Embryonic facial prominence (tissue), 1 donor: ENCODE results near the gene PHF1.
"Not testable (repeated sequence)": the region's sequence is repeated elsewhere in the genome, so short reads cannot be mapped to it uniquely, and the experiment has no call there.

Experiments used
- DNase-seq: peaks from one replicate; pipeline ENCODE4 v3.0.0-alpha.2; 2016; ENCODE audit errors: extremely low spot score

Gene PHF1

DNA sequence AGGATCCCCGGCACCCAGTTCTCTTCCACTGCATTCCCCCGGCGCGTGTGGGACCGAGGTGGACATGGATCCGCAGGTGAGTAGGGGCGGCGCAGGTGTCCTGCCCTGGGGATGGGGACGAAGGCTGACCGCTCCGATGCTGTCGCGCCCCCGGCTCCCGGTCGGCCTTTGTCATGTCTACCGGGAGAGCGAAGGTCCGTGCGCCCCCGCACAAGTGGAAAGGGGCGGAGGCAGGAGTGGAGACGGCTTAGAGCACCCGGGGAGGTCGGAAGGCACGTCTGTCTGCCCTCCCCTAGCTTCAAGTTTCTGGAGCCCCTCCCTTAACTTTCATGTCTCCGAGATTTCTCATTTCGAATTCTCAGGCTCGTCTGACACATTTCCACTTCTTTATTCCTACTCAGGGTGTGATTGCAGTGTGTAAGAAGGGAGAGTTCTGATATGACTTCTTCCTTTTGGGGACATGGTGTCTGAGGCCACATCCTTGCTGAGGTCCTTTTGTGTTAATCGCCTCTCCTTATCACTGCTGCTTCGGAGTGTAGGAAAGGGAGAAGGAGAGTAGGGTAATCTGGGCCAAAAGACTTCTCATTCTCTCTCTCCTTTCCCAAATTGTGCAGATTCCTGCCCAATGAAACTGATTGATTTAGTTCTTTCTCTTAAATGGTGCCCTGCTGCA lies 18.8 kb upstream of the PHF1 start:
- DNase-seq: no peak

DNA sequence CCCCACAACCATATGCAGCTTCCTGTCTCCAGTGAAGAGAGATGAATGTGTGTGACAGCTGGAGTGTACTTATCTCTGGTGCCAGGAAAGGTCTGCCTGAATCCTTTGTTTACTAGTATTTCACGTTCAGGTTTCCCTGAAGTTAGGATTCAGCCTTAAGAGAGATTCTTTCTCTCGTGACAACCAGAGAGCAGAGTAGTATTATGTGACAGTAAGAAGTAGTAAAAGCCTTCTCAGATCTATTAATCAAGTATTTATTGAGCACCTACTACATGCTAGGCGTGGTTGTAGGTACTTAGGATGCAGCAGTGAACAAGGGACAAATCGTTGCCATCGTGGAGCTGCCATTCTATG lies 18.2 kb upstream of the PHF1 start:
- DNase-seq: no peak

DNA sequence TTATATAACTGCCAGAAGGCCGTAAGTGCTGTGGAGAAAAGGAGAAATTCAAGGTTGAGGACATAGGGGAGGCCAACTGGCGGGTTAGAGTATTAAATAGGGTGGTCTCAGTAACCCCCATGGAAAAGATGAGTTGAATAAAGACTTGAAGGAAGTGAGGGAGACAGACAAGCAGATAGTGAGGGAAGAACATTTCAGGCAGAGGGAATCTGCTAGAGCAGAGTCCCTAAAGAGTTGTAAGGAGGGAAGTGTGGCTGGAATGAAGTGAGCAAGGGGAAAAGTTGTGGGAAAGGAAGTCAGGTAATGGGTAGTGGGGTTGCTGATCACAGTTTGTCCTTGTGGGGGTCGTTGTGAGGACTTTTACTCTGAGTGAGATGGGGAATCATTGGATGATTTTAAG lies 17.8 kb upstream of the PHF1 start:
- DNase-seq: no peak

- no peak for DNase-seq
Measured at GRCh38 chr6:33397541-33397940, 13.3 kb upstream of the PHF1 start.

GRCh38 chr6:33398601-33399000 lies 12.2 kb upstream of the PHF1 start:
- not testable (repeated sequence) for DNase-seq

GRCh38 chr6:33399881-33400280 lies 10.9 kb upstream of the PHF1 start:
- DNase-seq: not testable (repeated sequence)

DNA sequence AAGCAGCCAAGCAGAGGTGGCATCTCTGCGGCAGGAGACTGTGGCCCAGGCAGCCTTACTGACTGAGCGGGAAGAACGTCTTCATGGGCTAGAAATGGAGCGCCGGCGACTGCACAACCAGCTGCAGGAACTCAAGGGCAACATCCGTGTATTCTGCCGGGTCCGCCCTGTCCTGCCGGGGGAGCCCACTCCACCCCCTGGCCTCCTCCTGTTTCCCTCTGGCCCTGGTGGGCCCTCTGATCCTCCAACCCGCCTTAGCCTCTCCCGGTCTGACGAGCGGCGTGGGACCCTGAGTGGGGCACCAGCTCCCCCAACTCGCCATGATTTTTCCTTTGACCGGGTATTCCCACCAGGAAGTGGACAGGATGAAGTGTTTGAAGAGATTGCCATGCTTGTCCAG lies 5.9 kb upstream of the PHF1 start:
- no peak for DNase-seq

- DNase-seq: no peak
Measured at GRCh38 chr6:33405386-33405940, 5.4 kb upstream of the PHF1 start.

DNA sequence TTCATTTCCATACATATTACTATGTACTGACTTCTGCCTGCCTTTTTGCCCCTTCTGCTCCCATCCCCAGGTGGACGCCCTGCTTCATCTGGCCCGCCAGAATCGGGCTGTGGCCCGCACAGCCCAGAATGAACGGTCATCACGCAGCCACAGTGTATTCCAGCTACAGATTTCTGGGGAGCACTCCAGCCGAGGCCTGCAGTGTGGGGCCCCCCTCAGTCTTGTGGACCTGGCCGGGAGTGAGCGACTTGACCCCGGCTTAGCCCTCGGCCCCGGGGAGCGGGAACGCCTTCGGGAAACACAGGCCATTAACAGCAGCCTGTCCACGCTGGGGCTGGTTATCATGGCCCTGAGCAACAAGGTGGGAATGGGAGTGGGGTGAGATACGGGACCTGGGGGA lies 4.7 kb upstream of the PHF1 start:
- DNase-seq: no peak

- no peak for DNase-seq
Measured at GRCh38 chr6:33407132-33407718, 3.6 kb upstream of the PHF1 start.

GRCh38 chr6:33410050-33410710 lies 634 bp upstream of the PHF1 start:
- DNase-seq: peak; percentile 95

GRCh38 chr6:33411632-33412005 lies 805 bp downstream of the PHF1 start:
- DNase-seq: no peak

DNA sequence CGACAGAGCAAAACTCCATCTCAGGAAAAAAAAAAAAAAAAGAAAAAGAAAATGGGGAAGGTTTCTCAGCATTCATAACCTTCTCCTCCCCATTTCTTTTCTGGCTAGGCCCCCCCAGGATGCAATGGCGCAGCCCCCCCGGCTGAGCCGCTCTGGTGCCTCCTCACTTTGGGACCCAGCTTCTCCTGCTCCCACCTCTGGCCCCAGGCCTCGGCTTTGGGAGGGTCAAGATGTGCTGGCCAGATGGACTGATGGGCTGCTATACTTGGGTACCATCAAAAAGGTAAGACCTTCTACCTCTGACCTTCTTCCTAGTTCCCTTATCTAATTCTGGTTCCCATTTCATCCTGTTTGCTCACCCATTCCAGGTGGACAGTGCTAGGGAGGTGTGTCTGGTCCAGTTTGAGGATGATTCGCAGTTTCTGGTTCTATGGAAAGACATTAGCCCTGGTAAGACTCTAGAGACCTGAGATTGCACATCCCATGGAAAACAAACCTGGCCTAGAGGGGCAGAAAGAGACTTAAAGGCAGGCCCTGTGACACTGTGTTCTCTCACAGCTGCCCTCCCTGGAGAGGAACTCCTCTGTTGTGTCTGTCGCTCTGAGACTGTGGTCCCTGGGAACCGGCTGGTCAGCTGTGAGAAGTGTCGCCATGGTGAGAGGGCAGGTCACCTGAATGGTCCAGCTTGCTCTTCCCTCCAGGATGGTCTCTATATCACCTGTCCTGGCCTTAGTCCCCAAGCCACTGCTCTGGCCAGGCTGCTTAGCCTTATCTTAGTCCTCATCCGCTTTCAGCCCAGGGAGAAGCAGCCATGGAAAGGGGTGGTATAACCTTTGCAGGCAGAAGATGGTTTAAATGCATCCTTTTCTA lies 1.6 kb downstream of the PHF1 start:
- no peak for DNase-seq

DNA sequence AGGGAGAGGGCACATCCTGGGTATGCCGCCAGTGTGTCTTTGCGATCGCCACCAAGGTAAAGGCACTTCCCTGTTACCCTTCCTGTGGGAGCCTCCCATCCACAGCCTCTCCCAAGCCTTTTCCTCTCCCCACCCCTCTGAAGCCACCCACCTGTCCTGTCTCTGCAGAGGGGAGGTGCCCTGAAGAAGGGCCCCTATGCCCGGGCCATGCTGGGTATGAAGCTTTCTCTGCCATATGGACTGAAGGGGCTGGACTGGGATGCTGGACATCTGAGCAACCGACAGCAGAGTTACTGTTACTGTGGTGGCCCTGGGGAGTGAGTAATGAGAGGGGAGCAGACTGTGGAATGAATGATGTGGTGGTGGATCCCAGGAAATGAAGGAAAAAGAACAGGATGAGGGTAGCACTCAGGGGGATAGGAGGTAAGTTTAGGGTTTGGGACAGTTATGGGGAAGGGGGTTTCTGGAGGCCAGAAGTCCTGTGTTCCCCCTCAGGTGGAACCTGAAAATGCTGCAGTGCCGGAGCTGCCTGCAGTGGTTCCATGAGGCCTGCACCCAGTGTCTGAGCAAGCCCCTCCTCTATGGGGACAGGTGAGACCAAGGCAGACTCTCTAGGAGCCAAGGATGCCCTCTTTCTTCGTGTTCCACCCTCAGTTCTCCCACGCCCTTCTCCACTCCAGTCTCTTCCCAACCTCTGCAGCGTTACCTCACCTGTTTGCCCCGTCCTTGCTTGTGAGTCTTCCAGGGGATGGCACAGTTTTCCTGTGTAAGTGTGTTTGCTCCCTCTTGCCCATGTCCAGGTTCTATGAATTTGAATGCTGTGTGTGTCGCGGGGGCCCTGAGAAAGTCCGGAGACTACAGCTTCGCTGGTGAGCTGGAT lies 2.7 kb downstream of the PHF1 start:
- no peak for DNase-seq

DNA sequence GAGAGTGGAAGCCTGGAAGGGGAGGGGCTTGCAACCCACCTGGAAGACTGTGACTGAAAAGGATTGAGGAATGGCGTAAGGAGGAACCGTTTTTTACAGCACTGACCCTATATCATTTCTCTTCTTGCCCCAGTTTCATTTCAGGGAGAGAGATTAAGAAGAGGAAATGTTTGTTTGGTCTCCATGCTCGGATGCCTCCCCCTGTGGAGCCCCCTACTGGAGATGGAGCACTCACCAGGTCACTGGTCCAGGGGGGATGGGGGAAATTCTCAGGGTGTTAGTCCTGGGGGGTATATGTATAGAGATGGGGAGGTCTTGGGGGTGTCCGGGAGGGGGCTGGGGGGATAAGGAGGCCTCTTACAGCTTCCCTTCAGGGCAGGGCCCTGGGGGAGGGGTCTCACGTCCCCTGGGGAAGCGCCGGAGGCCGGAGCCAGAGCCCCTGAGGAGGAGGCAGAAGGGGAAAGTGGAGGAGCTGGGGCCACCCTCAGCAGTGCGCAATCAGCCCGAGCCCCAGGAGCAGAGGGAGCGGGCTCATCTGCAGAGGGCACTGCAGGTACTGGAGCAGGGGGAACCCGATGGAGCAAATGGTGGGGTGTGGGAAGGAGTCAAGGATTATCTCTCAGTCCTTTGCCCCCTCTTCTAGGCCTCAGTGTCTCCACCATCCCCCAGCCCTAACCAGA lies 3.9 kb downstream of the PHF1 start:
- DNase-seq: no peak

DNA sequence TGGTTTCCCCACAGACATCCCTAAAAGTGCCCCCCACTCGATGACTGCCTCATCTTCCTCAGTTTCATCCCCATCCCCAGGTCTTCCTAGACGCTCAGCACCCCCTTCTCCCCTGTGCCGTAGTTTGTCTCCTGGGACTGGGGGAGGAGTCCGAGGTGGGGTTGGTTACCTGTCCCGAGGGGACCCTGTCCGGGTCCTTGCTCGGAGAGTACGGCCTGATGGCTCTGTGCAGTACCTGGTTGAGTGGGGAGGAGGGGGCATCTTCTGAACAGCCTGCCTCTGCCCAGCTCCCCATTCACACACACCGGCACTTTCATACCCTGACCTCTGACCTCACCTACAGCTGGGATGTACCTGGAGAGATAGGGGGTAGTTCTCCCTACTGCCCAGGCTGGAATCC lies 5.0 kb downstream of the PHF1 start:
- no peak for DNase-seq

GRCh38 chr6:33416386-33417127 lies 5.7 kb downstream of the PHF1 start:
- DNase-seq: no peak

DNA sequence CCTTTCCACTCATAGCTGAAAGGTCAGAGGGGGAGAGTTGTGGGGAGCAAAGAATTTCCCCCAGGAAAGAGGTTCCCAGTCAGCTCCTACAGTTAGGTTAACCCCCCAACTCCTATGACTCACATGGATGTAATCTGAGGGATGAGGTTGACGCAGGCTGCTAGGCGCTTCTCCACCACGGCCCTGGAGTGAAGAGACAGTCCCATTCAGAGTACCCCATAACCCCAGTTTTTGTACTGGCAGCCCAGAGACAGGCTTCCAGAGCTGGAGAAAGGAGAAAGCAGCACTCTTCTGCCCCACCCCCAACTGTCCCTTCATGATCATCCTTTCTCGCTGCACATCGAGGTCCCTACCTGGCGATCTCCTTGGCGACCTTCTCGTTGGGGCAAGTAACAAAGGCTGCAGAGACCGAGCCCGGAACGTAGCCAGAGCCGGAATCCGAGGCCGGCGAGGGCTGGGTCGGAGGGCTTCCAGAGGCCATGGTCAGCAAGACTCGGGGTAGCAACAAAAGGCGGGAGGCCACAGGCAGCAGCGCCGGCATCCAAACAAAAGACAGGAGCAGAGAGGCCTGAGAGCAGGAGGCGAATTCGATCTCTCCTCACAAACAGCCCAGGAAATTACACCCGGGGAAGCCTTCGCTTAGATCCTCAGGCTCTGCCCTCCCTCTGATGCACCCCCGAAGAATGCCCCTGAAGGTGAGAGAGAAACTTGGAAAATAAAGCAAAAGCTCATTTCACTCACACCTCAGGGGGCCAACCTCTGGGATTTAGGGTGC lies 6.5 kb downstream of the PHF1 start:
- no peak for DNase-seq
